SK-N-SH treated with all-trans-retinoic acid at 6 μM for 48 hours (cell line): ENCODE results near the gene MYO5B.

Experiments
- ATAC-seq: fragments of 200-7000 bp; cut with Tn5 transposase; 3 replicates; pipeline ENCODE4 v1.9.1; 2020; ENCODE audit warnings: mild to moderate bottlenecking, moderate library complexity
- ARNTL ChIP-seq: fragments of 450-650 bp; formaldehyde crosslinking; IDR thresholded peaks from 2 replicates; pipeline ENCODE4 v1.5.0; 2020; ENCODE audit warnings: low read depth, mild to moderate bottlenecking, moderate library complexity, borderline replicate concordance
- BACH2 ChIP-seq: fragments of 250-450 bp; sonication (Bioruptor Pico); IDR thresholded peaks from 2 replicates; pipeline ENCODE4 v1.9.0; 2021; ENCODE audit warnings: mild to moderate bottlenecking, borderline replicate concordance
- CREB5 ChIP-seq: fragments of 250-450 bp; sonication (Bioruptor Pico); IDR thresholded peaks from 2 replicates; pipeline ENCODE4 v1.5.1; 2020; ENCODE audit warnings: low read depth, mild to moderate bottlenecking, moderate library complexity
- CSDC2 ChIP-seq: fragments of 250-450 bp; sonication (Bioruptor Pico); IDR thresholded peaks from 2 replicates; pipeline ENCODE4 v1.5.0; 2020; ENCODE audit warnings: mild to moderate bottlenecking, moderate library complexity
- ESRRG ChIP-seq: fragments of 250-450 bp; sonication (Bioruptor Pico); IDR thresholded peaks from 2 replicates; pipeline ENCODE4 v1.6.1; 2021; ENCODE audit warnings: mild to moderate bottlenecking
- GLIS3 ChIP-seq: fragments of 250-450 bp; sonication (Bioruptor Pico); IDR thresholded peaks from 2 replicates; pipeline ENCODE4 v1.5.0; 2020; ENCODE audit warnings: mild to moderate bottlenecking, moderate library complexity
- ISL1 ChIP-seq: fragments of 250-450 bp; sonication (Bioruptor Pico); IDR thresholded peaks from 2 replicates; pipeline ENCODE4 v2.1.2; 2022; ENCODE audit warnings: mild to moderate bottlenecking, moderate library complexity
- OSR1 ChIP-seq: fragments of 250-450 bp; sonication (Bioruptor Pico); IDR thresholded peaks from 2 replicates; pipeline ENCODE4 v1.8.0; 2022; ENCODE audit warnings: moderate library complexity, mild to moderate bottlenecking, inconsistent platforms
- PPARA ChIP-seq: fragments of 250-450 bp; sonication (Bioruptor Pico); IDR thresholded peaks from 2 replicates; pipeline ENCODE4 v1.5.0; 2020; ENCODE audit warnings: mild to moderate bottlenecking, borderline replicate concordance
- RARB ChIP-seq: fragments of 250-450 bp; sonication (Bioruptor Pico); IDR thresholded peaks from 2 replicates; pipeline ENCODE4 v1.8.0; 2021; ENCODE audit warnings: mild to moderate bottlenecking, moderate library complexity
- SNAI2 ChIP-seq: fragments of 250-450 bp; sonication (Bioruptor Pico); IDR thresholded peaks from 2 replicates; pipeline ENCODE4 v1.5.0; 2020; ENCODE audit warnings: mild to moderate bottlenecking, moderate library complexity
- TCF4 ChIP-seq: fragments of 250-450 bp; sonication (Bioruptor Pico); IDR thresholded peaks from 2 replicates; pipeline ENCODE4 v1.8.0; 2021; ENCODE audit warnings: mild to moderate bottlenecking, moderate library complexity, borderline replicate concordance
- TOX ChIP-seq: fragments of 250-450 bp; sonication (Bioruptor Pico); IDR thresholded peaks from 2 replicates; pipeline ENCODE4 v1.8.0; 2021; ENCODE audit warnings: mild to moderate bottlenecking, moderate library complexity, borderline replicate concordance
- ZC3H10 ChIP-seq: fragments of 250-450 bp; sonication (Bioruptor Pico); IDR thresholded peaks from 2 replicates; pipeline ENCODE4 v1.5.1; 2021; ENCODE audit warnings: mild to moderate bottlenecking, moderate library complexity
- ZFP3 ChIP-seq: fragments of 250-450 bp; sonication (Bioruptor Pico); IDR thresholded peaks from 2 replicates; pipeline ENCODE4 v1.5.0; 2020; ENCODE audit warnings: mild to moderate bottlenecking, moderate library complexity
- ZFP30 ChIP-seq: fragments of 450-650 bp; formaldehyde crosslinking; IDR thresholded peaks from 2 replicates; pipeline ENCODE4 v1.5.0; 2022; ENCODE audit warnings: mild to moderate bottlenecking, moderate library complexity
- ZNF565 ChIP-seq: fragments of 450-650 bp; formaldehyde crosslinking; conservative IDR thresholded peaks from 2 replicates; pipeline ENCODE4 v1.5.0; 2020; ENCODE audit warnings: low read depth, mild to moderate bottlenecking, moderate library complexity
- ZNF70 ChIP-seq: fragments of 450-650 bp; formaldehyde crosslinking; IDR thresholded peaks from 2 replicates; pipeline ENCODE4 v1.5.0; 2020; ENCODE audit warnings: mild to moderate bottlenecking, moderate library complexity
- ZNF8 ChIP-seq: fragments of 450-650 bp; formaldehyde crosslinking; IDR thresholded peaks from 2 replicates; pipeline ENCODE4 v1.5.0; 2020; ENCODE audit warnings: mild to moderate bottlenecking, moderate library complexity
- TF ChIP-seq, protein P1 (sequence below): fragments of 250-450 bp; sonication (Bioruptor Pico); IDR thresholded peaks from 2 replicates; pipeline ENCODE4 v1.8.0; 2020; ENCODE audit warnings: mild to moderate bottlenecking, moderate library complexity, borderline replicate concordance
- TF ChIP-seq, protein P2 (sequence below): fragments of 250-450 bp; sonication (Bioruptor Pico); IDR thresholded peaks from 2 replicates; pipeline ENCODE4 v1.5.1; 2021; ENCODE audit warnings: mild to moderate bottlenecking, moderate library complexity
- TF ChIP-seq, protein P3 (sequence below): fragments of 250-450 bp; sonication (Bioruptor Pico); IDR thresholded peaks from 2 replicates; pipeline ENCODE4 v1.8.0; 2021; ENCODE audit warnings: low read depth, mild to moderate bottlenecking, moderate library complexity, borderline replicate concordance

Gene MYO5B

DNA sequence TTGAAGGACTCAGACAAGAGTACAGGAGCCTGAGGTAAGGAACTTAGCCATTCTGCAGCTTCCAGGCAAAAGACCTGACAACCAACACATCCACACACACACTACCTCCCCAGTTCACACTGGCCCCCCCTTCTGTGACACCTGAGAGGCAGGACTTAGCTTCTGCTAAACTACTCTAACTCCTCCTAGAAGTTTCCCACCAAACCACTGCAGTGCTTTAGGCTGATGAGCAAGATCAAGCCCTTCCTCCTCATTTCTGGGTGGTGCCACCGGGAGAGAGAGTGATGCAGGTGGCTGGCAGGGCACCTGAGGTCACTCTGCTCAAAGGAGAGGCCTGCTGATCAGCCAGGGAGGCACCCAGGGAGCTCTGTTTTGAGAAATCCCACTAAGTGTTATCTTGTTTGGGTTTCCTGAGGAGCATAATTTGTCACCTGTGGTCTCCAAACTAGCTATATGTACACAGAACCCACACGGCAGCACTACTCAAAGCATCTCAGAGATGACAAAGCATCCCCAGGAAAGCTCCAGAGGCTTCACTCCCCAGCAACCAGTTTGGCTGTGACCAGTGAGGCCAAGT is 188.4 kb downstream of the MYO5B start (continued):
- TF ChIP-seq ZNF565, result no peak
- no peak for TF ChIP-seq CSDC2 (CRISPR knock-in tag)

DNA sequence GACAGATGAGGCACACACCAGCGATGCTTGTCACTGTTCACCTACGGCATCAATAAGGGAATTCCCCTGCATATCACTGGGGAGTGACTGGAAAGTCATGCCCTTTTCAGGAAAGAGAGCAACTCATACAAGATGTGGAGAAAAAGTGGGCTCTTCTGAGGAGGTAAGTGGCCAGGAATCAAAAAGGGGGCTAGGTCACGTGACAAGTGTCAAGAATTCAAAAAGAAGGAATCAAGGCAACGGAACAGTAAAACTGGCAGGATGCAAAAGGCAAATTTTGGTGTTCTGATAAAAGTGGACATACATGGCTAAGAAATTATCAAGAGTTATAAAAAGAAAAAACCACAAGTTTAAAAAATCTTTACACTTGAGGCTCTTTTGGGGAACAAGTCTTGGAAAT is 190.9 kb downstream of the MYO5B start:
- TF ChIP-seq, protein P1, sequence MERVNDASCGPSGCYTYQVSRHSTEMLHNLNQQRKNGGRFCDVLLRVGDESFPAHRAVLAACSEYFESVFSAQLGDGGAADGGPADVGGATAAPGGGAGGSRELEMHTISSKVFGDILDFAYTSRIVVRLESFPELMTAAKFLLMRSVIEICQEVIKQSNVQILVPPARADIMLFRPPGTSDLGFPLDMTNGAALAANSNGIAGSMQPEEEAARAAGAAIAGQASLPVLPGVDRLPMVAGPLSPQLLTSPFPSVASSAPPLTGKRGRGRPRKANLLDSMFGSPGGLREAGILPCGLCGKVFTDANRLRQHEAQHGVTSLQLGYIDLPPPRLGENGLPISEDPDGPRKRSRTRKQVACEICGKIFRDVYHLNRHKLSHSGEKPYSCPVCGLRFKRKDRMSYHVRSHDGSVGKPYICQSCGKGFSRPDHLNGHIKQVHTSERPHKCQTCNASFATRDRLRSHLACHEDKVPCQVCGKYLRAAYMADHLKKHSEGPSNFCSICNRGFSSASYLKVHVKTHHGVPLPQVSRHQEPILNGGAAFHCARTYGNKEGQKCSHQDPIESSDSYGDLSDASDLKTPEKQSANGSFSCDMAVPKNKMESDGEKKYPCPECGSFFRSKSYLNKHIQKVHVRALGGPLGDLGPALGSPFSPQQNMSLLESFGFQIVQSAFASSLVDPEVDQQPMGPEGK (CRISPR knock-in tag), result no peak
- TF ChIP-seq RARB (CRISPR knock-in tag) (no peak), TCF4 (no peak), CSDC2 (CRISPR knock-in tag) (no peak), OSR1 (CRISPR knock-in tag) (no peak), ZNF565 (no peak), ZC3H10 (no peak), CREB5 (no peak), SNAI2 (CRISPR knock-in tag) (no peak), ISL1 (CRISPR knock-in tag) (no peak), ARNTL (CRISPR knock-in tag) (no peak), ZNF8 (CRISPR knock-in tag) (no peak), ESRRG (no peak), GLIS3 (CRISPR knock-in tag) (no peak), ZFP3 (CRISPR knock-in tag) (no peak)
- TF ChIP-seq, protein P2, sequence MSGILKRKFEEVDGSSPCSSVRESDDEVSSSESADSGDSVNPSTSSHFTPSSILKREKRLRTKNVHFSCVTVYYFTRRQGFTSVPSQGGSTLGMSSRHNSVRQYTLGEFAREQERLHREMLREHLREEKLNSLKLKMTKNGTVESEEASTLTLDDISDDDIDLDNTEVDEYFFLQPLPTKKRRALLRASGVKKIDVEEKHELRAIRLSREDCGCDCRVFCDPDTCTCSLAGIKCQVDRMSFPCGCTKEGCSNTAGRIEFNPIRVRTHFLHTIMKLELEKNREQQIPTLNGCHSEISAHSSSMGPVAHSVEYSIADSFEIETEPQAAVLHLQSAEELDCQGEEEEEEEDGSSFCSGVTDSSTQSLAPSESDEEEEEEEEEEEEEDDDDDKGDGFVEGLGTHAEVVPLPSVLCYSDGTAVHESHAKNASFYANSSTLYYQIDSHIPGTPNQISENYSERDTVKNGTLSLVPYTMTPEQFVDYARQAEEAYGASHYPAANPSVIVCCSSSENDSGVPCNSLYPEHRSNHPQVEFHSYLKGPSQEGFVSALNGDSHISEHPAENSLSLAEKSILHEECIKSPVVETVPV, result no peak
- TF ChIP-seq, protein P3, sequence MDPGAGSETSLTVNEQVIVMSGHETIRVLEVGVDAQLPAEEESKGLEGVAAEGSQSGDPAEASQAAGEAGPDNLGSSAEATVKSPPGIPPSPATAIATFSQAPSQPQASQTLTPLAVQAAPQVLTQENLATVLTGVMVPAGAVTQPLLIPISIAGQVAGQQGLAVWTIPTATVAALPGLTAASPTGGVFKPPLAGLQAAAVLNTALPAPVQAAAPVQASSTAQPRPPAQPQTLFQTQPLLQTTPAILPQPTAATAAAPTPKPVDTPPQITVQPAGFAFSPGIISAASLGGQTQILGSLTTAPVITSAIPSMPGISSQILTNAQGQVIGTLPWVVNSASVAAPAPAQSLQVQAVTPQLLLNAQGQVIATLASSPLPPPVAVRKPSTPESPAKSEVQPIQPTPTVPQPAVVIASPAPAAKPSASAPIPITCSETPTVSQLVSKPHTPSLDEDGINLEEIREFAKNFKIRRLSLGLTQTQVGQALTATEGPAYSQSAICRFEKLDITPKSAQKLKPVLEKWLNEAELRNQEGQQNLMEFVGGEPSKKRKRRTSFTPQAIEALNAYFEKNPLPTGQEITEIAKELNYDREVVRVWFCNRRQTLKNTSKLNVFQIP (CRISPR knock-in tag), result no peak
- ATAC-seq, result no peak

GRCh38 chr18:50002781-50003180 is 192.2 kb downstream of the MYO5B start:
- no peak for ATAC-seq
- TF ChIP-seq CREB5 (no peak), RARB (CRISPR knock-in tag) (no peak), SNAI2 (CRISPR knock-in tag) (no peak), ZNF565 (no peak), OSR1 (CRISPR knock-in tag) (no peak), ESRRG (no peak), ZNF70 (no peak), ZFP3 (CRISPR knock-in tag) (no peak), PPARA (CRISPR knock-in tag) (no peak), ZNF8 (CRISPR knock-in tag) (no peak), BACH2 (CRISPR knock-in tag) (no peak), ZFP30 (CRISPR knock-in tag) (no peak), ISL1 (CRISPR knock-in tag) (no peak), GLIS3 (CRISPR knock-in tag) (no peak), TOX (CRISPR knock-in tag) (no peak), ZC3H10 (no peak)
- TF ChIP-seq, protein P3 (CRISPR knock-in tag), result no peak
- TF ChIP-seq, protein P1 (CRISPR knock-in tag), result no peak
- TF ChIP-seq, protein P2, result no peak
- TF ChIP-seq, all 23 proteins: peak for 0
